Keratinocyte (primary cell): ENCODE measurements around the gene SHE.

Experiments
- EZH2 ChIP-seq: IDR thresholded peaks from one replicate; pipeline ENCODE4 v1.6.1; 2012; ENCODE audit warnings: inconsistent platforms, mild to moderate bottlenecking, low read length, moderate library complexity
- TF ChIP-seq, protein P1 (sequence below), 3 experiments: IDR thresholded peaks in 1 of 3; conservative IDR thresholded peaks in 1 of 3; optimal IDR thresholded peaks in 1 of 3; 2 replicates in 2 of 3; 3 replicates in 1 of 3; pipeline versions ENCODE3 to v1.5.1; 2011; ENCODE audit warnings: low read length in 3 of 3, mild to moderate bottlenecking in 3 of 3, moderate library complexity in 2 of 3, control low read depth in 1 of 3, inconsistent platforms in 1 of 3; ENCODE audit not compliant: insufficient read depth in 2 of 3; ENCODE audit errors: extremely low read depth in 1 of 3

DNA sequence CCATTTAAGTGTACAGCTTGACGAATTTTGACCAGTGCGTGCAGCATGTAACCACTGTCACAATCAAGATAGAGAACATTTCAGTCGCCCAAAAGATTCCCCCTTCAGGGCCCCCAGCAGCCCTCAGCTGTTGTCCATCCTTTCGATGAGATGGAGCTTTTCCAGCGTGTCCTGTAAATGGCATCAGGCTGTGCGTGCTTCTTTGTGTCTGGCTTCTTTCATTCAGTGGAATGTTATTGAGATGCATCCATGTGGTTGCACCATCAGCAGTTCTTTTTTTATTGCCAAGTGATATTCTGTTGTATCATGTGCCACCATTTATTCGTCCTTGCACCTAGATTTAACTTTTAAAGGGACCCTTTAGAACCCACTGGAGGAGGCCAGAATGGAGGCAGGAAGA lies 34.4 kb upstream of the SHE start:
- TF ChIP-seq, protein P1, sequence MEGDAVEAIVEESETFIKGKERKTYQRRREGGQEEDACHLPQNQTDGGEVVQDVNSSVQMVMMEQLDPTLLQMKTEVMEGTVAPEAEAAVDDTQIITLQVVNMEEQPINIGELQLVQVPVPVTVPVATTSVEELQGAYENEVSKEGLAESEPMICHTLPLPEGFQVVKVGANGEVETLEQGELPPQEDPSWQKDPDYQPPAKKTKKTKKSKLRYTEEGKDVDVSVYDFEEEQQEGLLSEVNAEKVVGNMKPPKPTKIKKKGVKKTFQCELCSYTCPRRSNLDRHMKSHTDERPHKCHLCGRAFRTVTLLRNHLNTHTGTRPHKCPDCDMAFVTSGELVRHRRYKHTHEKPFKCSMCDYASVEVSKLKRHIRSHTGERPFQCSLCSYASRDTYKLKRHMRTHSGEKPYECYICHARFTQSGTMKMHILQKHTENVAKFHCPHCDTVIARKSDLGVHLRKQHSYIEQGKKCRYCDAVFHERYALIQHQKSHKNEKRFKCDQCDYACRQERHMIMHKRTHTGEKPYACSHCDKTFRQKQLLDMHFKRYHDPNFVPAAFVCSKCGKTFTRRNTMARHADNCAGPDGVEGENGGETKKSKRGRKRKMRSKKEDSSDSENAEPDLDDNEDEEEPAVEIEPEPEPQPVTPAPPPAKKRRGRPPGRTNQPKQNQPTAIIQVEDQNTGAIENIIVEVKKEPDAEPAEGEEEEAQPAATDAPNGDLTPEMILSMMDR (optimal IDR thresholded peaks at IDR 0.05 in 1 of 3, IDR thresholded peaks at IDR 0.05 in 1 of 3, conservative IDR thresholded peaks at IDR 0.05 in 1 of 3; ENCODE audit: extremely low read depth in 1 of 3, insufficient read depth in 2 of 3, low read length in 3 of 3), result no peak
- TF ChIP-seq EZH2, result no peak
